NCI-H748 (cell line): ENCODE measurements around the gene BANF2.
"Not testable (repeated sequence)": the region's sequence is repeated elsewhere in the genome, so short reads cannot be mapped to it uniquely, and the experiment has no call there.

Source experiments
- DNase-seq: peaks from one replicate; lab custom pipeline; 2025; ENCODE audit not compliant: unreplicated experiment; lab: John Stamatoyannopoulos, UW

The BANF2 gene

GRCh38 chr20:17761604-17762003 is 61.8 kb downstream of the BANF2 start:
- DNase-seq: no peak

GRCh38 chr20:17762243-17762872 is 62.6 kb downstream of the BANF2 start:
- peak; percentile 22 for DNase-seq

GRCh38 chr20:17762873-17763557 is 63.2 kb downstream of the BANF2 start:
- no peak for DNase-seq

GRCh38 chr20:17765017-17765416 is 65.3 kb downstream of the BANF2 start:
- no peak for DNase-seq

GRCh38 chr20:17765584-17765983 is 65.8 kb downstream of the BANF2 start:
- DNase-seq: no peak

- no peak for DNase-seq
Observed at GRCh38 chr20:17766226-17766625, 66.5 kb downstream of the BANF2 start.

- DNase-seq: no peak
Observed at GRCh38 chr20:17767624-17768023, 67.9 kb downstream of the BANF2 start.

GRCh38 chr20:17768271-17768670 is 68.5 kb downstream of the BANF2 start:
- DNase-seq: no peak

GRCh38 chr20:17769716-17770115 is 70.0 kb downstream of the BANF2 start:
- DNase-seq: not testable (repeated sequence)

- DNase-seq: peak; percentile 50
Observed at GRCh38 chr20:17771206-17772004, 71.6 kb downstream of the BANF2 start.

GRCh38 chr20:17772005-17772343 is 72.2 kb downstream of the BANF2 start:
- no peak for DNase-seq

- no peak for DNase-seq
Observed at GRCh38 chr20:17773619-17774018, 73.9 kb downstream of the BANF2 start.

- DNase-seq: no peak
Observed at GRCh38 chr20:17775600-17775999, 75.8 kb downstream of the BANF2 start.

GRCh38 chr20:17776551-17776950 is 76.8 kb downstream of the BANF2 start:
- DNase-seq: no peak

GRCh38 chr20:17779011-17779410 is 79.2 kb downstream of the BANF2 start:
- not testable (repeated sequence) for DNase-seq

- DNase-seq: no peak
Observed at GRCh38 chr20:17782768-17783167, 83.0 kb downstream of the BANF2 start.

GRCh38 chr20:17783671-17784070 is 83.9 kb downstream of the BANF2 start:
- DNase-seq: no peak

- DNase-seq: no peak
Observed at GRCh38 chr20:17785007-17785406, 85.2 kb downstream of the BANF2 start.
